GM19193 (cell line): Measurements from ENCODE around the gene EBF3.

Experiments used
- POLR2A ChIP-seq: IDR thresholded peaks from 4 replicates; pipeline ENCODE4 v1.6.1; 2011; ENCODE audit not compliant: insufficient read depth, insufficient read length; ENCODE audit errors: extremely low read depth

The EBF3 gene

GRCh38 chr10:129790715-129791446 is 173.2 kb downstream of the EBF3 start:
- TF ChIP-seq POLR2A = no peak

DNA sequence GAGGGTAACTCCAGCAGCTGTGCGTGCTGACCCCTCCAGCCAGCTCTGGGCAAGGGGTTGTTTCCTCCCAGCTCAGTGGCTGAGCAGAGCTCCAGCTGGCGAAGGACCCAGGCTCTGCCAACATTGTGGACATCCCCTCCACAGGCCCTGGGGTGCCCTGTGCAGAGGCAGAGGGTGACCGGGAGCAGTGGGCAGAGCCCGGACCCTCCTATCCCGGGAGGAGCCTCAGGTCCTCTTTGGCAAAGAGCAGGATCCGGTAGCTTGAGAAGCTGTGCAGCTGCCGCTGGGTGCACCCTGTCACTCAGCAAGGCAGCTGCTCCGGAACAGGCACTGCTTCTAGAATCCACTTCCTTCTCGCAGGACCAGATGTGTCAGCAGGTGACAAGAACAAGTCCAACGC is 175.9 kb downstream of the EBF3 start:
- no peak for TF ChIP-seq POLR2A

DNA sequence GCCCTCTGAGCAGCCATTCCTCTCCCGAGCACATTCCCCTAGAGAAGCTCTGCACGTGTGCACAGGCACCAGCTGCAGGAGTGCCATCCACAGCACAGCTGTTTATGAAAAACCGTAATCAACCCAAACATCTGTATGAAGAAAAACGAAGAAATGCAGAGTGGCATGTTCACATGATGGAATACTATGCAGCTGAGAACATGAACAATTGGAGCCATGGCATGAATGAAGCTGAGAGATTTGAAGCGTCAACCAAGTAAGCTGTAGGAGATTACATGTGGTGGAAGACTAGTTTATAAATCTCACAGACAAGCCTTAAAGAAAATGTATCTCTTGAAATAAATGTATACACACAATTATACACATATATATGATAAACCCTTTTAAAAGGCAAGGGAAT is 176.5 kb downstream of the EBF3 start:
- TF ChIP-seq POLR2A = no peak

DNA sequence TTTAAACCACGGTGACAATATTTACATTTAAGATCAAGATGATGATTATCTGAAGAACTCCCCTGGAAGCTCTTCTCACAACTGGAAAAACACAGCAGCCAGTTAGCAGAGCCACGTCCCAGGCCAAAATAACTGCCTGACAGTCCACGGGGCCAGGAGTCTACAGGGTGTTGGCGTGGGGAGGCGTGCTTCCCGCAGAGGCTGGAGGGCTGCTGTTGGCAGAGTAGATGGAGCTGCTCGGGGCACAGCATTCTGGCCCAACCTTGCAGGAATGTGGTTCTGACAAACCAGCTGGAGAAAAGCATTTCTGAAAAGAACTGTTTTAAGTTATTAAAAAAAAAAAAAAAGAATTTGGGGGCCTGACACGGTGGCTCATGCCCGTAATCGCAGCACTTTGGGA is 177.9 kb downstream of the EBF3 start:
- no peak for TF ChIP-seq POLR2A

DNA sequence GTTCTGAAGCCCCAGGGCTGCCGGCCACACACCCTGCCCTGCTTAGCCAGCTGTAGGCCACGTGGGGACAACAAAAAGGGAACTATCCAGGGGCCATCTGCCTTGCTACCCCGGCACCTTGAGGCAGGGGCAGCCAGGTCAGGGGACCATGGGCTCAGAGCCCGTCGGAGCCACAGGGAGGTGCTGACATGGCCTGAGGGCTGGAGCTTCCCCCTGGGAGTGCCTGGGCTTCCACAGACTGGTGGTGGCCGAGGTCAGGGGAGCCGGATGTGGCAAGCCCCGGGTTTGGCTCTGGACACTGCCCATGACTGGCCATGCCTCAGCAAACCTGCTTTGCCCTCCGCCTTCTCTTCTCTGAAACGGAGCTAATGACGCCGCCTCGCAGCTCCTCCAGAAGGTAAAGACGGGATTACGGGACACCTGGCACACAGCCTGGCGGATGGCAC is 178.5 kb downstream of the EBF3 start:
- TF ChIP-seq POLR2A = no peak
